Esophagus squamous epithelium (tissue), 4 donors: ENCODE results near the gene THOC7.

ENCODE experiments used
- CTCF ChIP-seq, 6 experiments: fragments of 450-650 bp in 4 of 6; fragments of 200-600 bp in 2 of 6; sonication (generic) in 2 of 6; IDR thresholded peaks; one replicate each; pipeline ENCODE4 v1.5.1; 2016 to 2019; ENCODE audit warnings: antibody characterized with exemption in 6 of 6, mild to moderate bottlenecking in 4 of 6, moderate library complexity in 4 of 6
- POLR2A ChIP-seq, 4 donors: fragments of 450-650 bp; IDR thresholded peaks; one replicate each; pipeline ENCODE4 v1.6.1; 2017; ENCODE audit warnings: antibody characterized with exemption in 4 of 4, mild to moderate bottlenecking in 4 of 4, moderate library complexity in 3 of 4

DNA sequence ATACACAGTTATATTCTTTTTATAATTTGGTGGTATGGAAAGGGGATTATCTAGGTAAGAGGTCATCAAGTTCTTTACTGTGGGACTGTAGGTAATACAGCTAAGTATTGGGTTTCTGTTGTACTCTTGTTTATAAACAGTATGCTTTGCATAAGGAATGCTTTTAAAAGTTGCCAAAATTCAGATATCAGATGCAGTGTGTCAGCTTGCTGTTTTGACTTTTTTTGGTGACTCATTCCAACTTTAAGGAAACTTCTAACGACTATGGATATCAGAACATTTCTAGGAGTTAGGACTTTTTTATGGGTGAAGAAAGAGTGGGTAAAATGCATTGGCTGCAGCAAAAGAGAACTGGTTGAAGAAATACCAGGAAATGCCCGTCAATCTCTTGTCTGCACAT, 45.8 kb upstream of the THOC7 start:
- no peak for TF ChIP-seq CTCF (IDR thresholded peaks at IDR 0.05)
- no peak for TF ChIP-seq POLR2A (IDR thresholded peaks at IDR 0.05)
